NCI-H1092 (cell line): ENCODE measurements around the gene KRT84.
"Not testable (repeated sequence)": the region's sequence is repeated elsewhere in the genome, so short reads cannot be mapped to it uniquely, and the experiment has no call there.

Source experiments
- DNase-seq: peaks from one replicate; lab custom pipeline; 2025; lab: John Stamatoyannopoulos, UW

Gene KRT84

DNA sequence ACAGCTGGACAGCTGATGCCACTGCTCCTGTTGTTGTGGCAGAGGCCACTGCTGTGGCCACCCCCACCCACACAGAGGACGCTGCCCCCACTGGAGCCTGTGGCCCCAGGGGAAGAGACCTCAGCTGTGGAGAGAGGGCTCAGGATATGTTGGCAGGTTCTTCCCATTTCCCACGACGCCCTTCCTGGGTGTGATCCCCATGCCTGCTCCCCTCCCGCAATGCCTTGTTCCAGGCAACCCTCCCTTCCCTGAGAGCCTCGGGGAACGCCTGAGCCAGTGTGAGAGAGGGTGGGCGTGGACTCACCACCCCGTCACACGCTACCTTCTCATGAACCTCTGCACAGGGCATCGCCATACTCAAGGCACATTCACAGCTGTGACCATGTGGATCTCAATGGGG lies 26.4 kb upstream of the KRT84 start:
- DNase-seq: no peak

DNA sequence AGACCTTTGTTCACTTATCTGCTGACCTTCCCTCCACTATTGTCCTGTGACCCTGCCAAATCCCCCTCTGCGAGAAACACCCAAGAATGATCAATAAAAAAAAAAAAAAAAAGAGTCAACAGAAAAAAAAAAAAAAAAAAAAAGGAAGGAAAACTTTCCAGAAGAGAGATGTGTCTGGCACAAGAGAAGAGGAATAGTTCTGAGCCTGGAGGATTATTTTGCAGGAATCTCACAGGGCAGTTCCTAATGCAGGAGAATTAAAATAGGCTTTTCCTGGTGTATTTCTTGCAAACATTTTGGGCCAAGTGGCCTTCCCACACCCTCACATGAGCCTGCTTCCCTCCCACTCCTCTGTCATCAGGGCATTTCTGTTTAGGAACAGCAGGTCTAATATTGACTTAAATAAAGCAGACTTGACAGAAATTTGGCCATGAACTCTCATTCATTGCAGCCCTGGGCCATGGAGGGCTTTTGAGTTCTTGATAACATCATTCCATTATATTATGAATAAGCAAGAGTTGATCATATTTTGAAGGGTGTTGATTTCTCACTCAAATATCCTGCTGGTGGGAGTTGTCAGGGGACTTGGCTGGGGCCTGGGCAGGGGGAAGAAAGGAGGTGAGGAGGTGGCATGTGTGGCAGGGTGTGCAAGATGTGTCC lies 25.3 kb upstream of the KRT84 start:
- not testable (repeated sequence) for DNase-seq

DNA sequence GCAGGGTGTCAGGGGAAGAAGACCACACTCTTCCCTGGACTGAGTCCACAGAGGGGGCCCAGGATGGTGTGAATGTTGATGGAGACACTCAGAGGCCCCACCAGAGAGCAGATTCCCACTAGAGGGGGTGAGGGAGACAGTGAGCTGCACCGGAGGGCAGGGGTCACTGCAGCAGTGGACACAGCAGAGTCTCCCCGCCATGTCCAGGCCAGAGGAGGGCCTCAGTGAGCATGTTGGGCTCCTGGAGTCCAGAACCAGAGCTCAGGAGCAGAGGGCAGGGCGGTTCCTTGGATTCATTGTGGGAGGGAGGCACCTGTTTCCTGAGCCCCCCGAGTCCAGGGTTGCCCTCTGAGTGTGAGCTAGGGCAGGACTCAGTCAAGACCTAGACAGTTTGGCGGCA lies 22.5 kb upstream of the KRT84 start:
- no peak for DNase-seq

DNA sequence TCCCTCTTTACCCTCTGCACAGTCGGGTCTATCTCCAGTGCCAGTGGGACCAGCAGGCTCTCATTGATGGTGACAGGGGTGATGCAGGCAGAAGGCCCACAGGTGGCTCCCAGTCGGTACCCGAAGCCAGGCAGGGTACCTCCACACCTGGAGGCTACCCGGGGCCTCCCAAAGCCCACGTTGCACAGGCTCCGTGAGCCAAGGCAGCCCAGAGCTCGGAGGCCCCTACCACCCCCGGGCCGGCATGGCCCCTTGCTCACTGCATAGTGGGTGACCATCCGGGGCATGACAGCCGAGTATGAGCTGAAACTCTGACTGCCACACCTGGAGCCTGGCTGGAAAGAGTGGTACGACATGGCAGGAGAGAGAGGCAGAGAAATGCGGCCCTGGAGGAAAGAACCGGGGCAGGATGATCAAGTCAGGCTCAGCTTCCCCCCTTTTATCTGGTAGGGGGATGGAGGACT lies 20.5 kb upstream of the KRT84 start, which contains the start of gene KRT82:
TSS of gene KRT82 (minus strand) at position 414 of the 464 bp plus-strand sequence. CDS start at position 356, 58 bp downstream.
- no peak for DNase-seq

GRCh38 chr12:52404951-52405350 lies 19.5 kb upstream of the KRT84 start:
- no peak for DNase-seq

DNA sequence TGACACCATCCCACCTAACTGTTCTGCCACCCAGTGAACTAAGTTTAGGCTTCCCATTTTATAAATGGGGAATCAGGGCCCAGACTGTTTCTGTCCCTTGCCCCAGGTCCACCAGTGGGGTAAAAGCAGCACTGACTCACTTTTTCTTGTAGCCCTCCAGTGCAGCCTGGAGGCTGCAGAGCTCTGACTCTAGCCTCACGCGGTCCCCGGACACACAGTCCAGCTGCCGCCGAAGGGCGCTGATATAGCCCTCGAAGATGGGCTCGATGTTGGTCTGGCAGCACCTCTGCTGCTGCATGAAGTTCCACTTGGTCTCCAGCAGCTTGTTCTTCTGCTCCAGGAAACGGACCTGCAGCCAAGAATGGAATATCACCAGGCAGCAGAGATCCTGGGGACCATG lies 18.1 kb upstream of the KRT84 start:
- DNase-seq: no peak

DNA sequence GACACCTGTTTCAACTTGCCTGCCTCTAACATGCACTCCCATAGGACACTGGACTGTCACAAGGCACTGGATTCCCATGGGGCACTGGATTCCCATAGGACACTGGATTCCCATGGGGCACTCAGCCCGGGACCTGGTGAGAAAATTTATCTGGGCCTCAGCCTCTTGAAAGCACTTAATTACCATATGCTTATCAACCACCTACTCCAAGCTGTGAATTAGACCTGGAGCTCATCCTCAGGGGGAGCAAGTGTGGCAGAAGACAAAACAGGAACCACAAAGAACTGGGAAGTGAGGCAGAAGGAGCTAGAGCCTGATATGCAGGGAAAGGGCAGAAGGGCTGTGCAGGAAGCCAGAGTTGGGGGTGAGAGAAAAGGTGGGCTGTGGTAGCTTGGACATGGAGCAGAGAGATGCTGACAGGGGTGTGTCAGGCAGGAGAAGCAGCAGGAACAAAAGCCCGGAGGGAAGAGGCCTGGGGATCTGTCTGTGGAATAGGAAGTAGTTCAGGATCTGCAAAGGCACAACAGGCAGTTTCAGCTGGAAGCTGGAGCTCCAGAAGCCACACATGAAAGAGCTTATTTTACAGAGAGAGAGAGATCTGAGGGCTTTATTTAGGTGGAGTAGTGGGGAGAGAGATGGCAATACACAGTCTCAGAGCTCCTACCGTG lies 17.6 kb upstream of the KRT84 start:
- DNase-seq: no peak

- DNase-seq: no peak
Observed at GRCh38 chr12:52402377-52402776, 16.9 kb upstream of the KRT84 start.

- DNase-seq: no peak
Observed at GRCh38 chr12:52401926-52402325, 16.5 kb upstream of the KRT84 start.

GRCh38 chr12:52401526-52401925 lies 16.1 kb upstream of the KRT84 start:
- no peak for DNase-seq

DNA sequence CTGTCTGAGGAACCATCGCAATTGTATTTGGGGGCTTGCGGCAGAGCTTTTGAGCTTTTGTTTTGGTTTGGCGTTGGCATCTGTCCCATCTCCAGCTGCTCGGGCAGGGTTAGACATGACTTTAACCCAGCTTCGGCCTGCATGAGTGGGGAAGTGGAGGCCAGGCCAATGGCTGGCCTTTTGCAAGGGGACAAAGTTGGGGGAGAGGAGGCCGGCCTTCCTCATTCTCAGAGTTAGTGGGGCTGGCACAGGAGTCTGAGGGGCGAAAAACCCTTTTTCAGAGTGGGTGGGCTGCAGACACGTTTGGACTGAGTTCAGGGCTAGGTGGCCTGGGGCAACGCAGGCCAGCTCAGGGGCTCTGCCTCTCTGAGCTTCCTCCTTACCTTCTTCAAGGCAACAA lies 15.5 kb upstream of the KRT84 start:
- no peak for DNase-seq

- DNase-seq: no peak
Observed at GRCh38 chr12:52399756-52400155, 14.3 kb upstream of the KRT84 start.

- no peak for DNase-seq
Observed at GRCh38 chr12:52398176-52398575, 12.7 kb upstream of the KRT84 start.

DNA sequence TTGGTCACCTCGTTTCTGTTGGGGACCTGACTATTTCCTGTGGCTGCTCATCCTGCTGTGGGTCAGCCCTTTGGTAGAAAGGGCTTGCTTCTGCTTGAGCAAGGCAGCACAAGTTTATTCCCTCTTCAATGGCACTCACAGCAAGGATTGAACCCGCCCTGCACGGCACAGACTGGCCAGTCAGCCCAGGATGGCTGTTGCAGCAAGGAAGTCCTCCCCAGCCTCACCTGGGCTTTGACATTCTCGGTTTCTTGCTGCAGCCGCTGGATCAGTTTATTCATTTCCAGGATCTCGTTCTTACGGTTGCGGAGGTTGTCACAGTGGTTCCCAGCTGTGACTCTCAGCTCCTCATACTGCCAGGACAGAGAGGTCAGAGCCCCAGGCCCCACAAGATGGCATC lies 11.2 kb upstream of the KRT84 start:
- no peak for DNase-seq

GRCh38 chr12:52395761-52396434 lies 10.4 kb upstream of the KRT84 start:
- no peak for DNase-seq

- no peak for DNase-seq
Observed at GRCh38 chr12:52394836-52395405, 9.5 kb upstream of the KRT84 start.

GRCh38 chr12:52392465-52393007 lies 7.1 kb upstream of the KRT84 start:
- DNase-seq: no peak

DNA sequence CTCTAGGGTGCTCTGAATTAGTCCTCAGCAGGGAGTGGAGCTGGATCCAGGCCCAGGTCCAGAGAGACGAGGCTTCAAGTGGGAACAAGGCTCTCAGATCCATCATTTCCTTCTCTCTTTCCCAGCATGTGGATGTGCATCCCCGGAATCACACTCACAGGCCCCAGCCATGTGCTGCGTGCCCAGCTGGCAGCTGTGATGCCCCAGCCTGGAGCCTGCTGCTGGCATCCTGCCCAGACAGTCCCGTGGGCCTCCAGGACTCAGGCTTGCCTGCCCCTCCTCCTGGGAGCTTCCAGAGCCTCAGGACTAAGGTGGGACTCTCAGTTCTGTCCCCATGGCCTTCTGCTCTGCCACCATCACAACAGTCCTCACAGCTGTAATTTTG lies 6.2 kb upstream of the KRT84 start:
- peak; percentile 88 for DNase-seq

- DNase-seq: no peak
Observed at GRCh38 chr12:52390739-52391617, 5.5 kb upstream of the KRT84 start.

GRCh38 chr12:52389313-52390207 lies 4.1 kb upstream of the KRT84 start:
- DNase-seq: no peak
